Urinary bladder (tissue), 4 donors: ENCODE data around the gene S100A4. TPM values are rescaled to one million over a fixed set of nuclear protein-coding genes. Genes with fewer than 3 reads are reported as not detected.

Source experiments
- DNase-seq: peaks from one replicate; pipeline ENCODE4 v3.0.0-alpha.2; 2015; ENCODE audit errors: extremely low spot score
- H3K27ac ChIP-seq: one replicate; pipeline ENCODE4 v1.5.1; 2013; ENCODE audit warnings: low read depth, mild to moderate bottlenecking, moderate library complexity
- H3K36me3 ChIP-seq: one replicate; pipeline ENCODE4 v1.6.1; 2013; ENCODE audit warnings: mild to moderate bottlenecking, moderate library complexity; ENCODE audit not compliant: insufficient read depth
- H3K4me1 ChIP-seq: one replicate; pipeline ENCODE4 v1.6.1; 2013; ENCODE audit warnings: mild to moderate bottlenecking, moderate library complexity; ENCODE audit not compliant: insufficient read depth
- H3K4me3 ChIP-seq: one replicate; pipeline ENCODE4 v1.5.1; 2013; ENCODE audit warnings: low read depth, low read length
- WGBS: extraction: QIAGEN DNeasy Blood & Tissue Kit; methylation state at CpG from one replicate; pipeline ENCODE4 v1.1.7; 2013; 5-methylcytosine and 5-hydroxymethylcytosine counted together
- polyA plus RNA-seq: library from polyadenylated mRNA; stranded (reverse); fragments of 200-250 nt; gene quantifications from one replicate; pipeline ENCODE4 v1.2.3, GENCODE V29; 2013
- total RNA-seq: library from RNA; depleted of rRNA; stranded (reverse); fragments of >200 nt; gene quantifications from one replicate; pipeline ENCODE4 v1.2.3, GENCODE V29; 2014
- donor health status: healthy with polysubstance abuse.
- donor health status: healthy.

Gene S100A4
- total and polyA plus RNA-seq, 2 donors, result 113 to 440 TPM

DNA sequence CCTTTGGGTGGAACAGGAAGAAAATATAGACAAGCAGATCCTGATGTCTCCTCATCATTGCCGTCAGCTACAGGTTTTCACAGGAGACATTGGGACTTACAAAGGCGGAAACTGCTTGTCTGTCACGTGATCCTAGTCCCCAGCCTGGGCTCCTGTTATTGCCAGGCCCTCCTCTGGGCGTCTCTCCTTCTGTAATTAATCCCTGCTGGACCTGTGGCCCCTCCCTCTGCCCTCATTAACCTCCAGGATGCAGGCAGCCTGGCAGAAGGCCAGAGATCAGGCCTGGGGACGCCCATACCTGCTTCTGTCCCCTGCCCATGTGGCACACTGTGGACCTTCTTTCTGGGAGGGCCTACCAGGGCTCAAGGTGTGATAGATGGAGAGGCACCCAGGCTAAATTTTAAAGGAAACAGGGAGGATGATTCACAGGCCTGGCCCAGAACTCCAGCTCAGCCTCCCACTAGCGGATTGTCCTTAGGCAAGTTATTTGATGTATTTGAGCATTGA lies 7.2 kb downstream of the S100A4 start:
- Histone ChIP-seq H3K4me3 (no peak overlapping the region), H3K27ac (no peak overlapping the region), H3K36me3 (no peaks in the 10 kb centered on the region), H3K4me1 (peaks cover 2% of the 10 kb centered on the region)
- DNase-seq, result no peak
- WGBS, result 81% methylated on average over 6 of the region's 6 CpGs

DNA sequence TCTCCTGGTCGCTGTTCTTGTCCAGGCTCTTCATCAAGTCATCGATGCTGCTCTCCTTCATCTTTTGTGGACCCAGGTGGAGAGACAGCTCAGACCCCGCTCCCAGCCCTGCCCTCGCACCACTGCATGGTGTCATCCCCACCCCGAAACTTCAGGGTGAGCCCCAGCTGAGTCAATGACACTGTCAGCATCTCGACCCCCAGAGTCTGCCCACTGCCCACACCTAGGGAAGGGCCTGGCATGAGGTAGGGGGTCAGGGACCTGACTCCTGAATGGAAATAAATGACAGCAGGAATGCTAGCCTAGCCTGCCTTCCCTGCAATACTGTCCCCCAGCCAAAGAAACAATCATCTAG lies 8.3 kb downstream of the S100A4 start:
- Histone ChIP-seq H3K27ac (no peak overlapping the region), H3K4me1 (peaks cover 2% of the 10 kb centered on the region), H3K4me3 (no peak overlapping the region), H3K36me3 (no peaks in the 10 kb centered on the region)
- no peak for DNase-seq
- WGBS, result 98% methylated on average over 6 of the region's 6 CpGs

DNA sequence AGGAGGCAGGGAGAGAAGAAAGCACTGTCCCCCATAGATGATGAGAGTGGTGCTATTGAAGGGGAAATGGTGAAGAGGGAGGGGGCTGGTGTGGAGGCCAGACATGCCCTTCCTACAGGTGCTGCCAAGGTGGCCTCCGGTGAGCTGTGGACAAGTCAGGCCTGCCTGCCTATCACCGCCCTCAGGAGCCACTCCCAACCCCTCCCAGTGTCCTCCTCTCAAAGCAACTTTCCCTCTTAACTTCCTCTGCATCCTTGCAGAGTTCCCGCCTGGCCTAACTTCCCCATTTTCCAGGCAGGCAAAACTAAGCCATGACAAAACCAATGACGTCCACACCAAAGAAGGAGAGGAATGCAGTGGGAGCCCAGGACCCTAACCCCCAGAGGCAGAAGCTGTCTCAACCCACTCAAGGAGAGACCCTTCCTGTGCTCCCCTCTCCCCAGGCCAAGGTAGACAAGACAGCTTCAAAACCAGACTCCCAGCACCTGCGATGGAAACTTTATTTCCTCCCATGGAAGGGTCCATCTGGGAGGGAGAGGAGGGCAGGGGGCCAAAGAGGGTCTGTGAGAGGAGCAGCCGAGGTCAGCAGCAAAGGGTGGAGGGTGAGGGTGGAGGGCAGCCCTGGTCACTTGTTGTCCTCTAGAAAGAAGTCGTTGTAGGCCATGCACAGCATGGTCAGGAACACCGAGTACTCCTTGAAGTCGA lies 8.8 kb downstream of the S100A4 start:
- whole genome bisulfite sequencing, result 85% methylated on average over 9 of the region's 9 CpGs
- Histone ChIP-seq H3K36me3 (no peaks in the 10 kb centered on the region), H3K27ac (peak overlapping the region; percentile 98), H3K4me1 (peaks cover 2% of the 10 kb centered on the region), H3K4me3 (peak overlapping the region; percentile 48)
- DNase-seq, result no peak

DNA sequence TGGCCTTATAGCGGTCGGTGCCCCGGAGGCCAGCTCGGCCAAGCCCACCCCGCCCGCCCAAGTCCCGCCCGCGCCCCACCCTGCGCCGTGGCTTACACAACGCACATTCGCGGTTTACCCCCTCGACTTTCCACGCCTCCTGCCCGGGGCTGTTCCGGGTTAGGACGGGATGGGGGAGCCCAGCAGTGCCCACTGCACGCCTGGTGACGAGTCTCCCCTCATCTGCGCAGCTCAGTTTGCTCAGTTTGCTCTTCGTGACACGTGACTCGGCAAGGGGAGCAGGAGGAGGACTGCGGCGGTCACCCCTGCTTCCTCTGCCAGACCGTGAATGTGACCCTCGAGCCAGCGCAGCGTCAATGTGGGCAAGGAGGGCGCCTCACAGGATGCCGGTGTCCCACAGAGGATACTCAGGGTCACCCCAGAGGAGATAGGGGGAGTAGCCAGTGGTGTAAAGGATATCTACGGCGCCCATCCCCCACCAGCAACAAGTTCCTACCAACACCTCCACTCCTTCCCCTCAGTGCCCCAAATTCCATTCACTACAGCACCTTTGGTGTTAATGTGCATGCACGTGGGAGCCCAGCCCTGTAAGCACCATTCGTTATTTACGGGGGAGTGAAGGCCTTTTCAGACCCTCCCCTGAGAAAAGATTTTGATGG lies 9.5 kb downstream of the S100A4 start:
- H3K36me3 ChIP-seq, result no peaks in the 10 kb centered on the region
- peak overlapping the region; percentile 48 for H3K4me3 ChIP-seq
- H3K4me1 ChIP-seq, result no peaks in the 10 kb centered on the region
- WGBS, result 1% methylated on average over 38 of the region's 38 CpGs
- peak overlapping the region; percentile 98 for H3K27ac ChIP-seq
- DNase-seq, result no peak

DNA sequence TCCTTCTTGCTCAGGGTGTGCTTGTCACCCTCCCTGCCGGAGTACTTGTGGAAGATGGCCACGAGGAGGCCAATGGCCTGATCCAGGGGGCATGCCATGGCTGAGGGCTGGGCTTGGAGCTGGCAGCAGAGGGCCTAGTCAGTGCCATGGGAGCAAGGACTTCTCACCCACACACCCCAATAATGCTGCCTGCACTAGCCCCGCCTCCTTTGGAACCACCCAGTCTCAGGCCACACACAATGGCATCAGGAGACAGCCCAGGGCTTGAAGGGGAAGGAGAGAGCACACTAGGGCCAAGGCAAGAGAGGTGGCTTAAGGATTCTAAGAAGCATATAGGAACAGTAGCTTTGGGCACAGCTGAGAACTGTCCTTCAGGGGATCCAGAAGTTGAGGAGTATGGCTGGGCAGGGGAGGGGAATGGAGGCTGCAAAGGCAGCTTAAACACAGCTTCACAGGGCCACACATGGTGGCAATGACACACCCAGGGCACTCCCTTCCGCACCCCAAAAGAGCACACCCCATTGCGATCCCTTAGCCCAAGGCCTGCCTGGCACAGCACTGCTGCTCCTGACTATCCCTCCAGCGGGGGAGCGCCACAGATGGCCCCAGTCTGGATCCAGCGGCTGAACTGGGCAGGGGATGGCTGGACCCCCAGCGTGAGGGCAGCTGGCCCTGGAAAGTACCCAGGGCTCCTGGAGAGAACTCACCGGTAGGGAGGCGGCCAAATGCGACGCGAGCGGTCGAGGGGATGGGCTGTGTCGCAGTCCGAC lies 10.2 kb downstream of the S100A4 start, which contains the start of gene S100A6:
Gene S100A6 (minus strand): TSS at position 750 of the 770 bp plus-strand sequence. CDS start 652 bp downstream, at position 98.
- 10% methylated on average over 18 of the region's 18 CpGs for WGBS
- no peaks in the 10 kb centered on the region for H3K36me3 ChIP-seq
- no peaks in the 10 kb centered on the region for H3K4me1 ChIP-seq
- peak within 1 kb of the TSS; percentile 98 for H3K27ac ChIP-seq
- no peak for DNase-seq
- peak within 1 kb of the TSS; percentile 48 for H3K4me3 ChIP-seq

DNA sequence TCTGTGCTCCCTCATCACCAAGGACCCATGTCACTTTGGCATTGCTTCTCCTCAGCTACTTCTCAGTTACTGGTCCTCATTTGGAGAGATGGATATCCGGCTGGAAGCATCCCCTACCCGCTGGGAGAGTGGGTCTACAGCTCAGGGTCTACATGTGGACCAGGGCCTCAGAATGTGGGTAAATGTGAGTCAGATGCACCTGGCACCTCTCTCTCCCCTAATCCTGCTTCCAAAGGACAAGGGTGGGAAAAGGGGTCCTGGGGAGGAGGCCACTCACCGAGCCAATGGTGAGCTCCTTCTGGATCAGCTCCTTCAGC lies 10.7 kb downstream of the S100A4 start:
- Histone ChIP-seq H3K27ac (peak overlapping the region; percentile 98), H3K36me3 (no peaks in the 10 kb centered on the region), H3K4me3 (peak overlapping the region; percentile 48), H3K4me1 (no peaks in the 10 kb centered on the region)
- no peak for DNase-seq
- 74% methylated on average over 3 of the region's 3 CpGs for WGBS

DNA sequence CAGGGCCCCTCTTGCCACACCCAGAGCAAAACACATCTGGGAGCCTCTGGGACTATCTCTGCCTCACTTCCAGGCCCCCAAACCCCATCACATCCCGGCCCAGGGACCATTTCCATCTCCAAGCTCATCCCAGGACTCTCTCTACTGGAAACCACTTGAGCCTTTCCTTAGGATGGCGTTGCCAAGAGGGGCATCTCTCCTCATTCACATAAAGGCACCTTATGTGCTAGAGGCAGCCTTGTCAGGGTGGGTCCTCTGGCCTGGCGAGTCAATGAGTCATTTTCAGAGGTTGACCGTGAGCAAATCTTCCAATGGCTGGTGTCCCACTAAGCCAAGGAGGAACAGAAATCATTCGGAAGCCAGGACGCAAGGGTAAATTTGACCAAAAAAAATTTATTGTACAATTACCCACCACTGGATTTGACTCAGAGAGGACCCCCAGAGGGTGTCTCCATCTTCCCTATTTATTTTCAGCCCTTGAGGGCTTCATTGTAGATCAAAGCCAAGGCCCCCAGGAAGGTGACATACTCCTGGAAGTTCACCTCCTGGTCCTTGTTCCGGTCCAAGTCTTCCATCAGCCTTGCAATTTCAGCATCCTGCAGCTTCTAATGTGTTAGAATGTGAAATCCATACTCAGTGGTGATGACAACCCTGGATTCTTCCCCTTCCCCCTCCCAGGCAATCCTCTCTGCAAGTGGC lies 11.2 kb downstream of the S100A4 start:
- no peaks in the 10 kb centered on the region for H3K4me1 ChIP-seq
- no peaks in the 10 kb centered on the region for H3K36me3 ChIP-seq
- no peak for DNase-seq
- peak overlapping the region; percentile 98 for H3K27ac ChIP-seq
- peak overlapping the region; percentile 48 for H3K4me3 ChIP-seq
- 64% methylated on average over 7 of the region's 7 CpGs for WGBS

DNA sequence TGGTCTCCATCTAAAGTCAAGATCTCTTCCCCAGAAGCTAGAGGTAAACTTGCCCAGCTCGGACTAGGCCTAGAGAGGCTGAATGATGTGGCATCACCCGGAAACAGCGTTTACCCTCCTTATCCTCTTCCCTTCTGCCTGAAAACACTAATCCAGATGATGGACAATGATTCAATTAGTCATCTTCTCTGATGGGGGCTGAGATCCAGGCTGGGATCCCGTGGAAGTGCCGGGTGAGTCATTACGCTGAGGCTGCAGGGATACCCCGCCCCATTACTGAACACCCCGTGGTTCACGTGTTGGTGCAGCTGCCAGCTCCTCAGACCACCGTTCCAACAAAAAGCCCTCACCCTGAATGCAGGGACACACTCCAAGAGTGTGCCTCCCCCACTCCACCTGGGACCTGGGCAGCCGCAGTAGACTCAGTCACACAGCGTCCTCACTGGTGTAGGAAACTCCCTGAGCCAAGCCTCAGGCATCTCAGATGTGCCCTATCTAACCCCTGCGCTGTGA lies 11.9 kb downstream of the S100A4 start:
- Histone ChIP-seq H3K4me1 (no peaks in the 10 kb centered on the region), H3K4me3 (peak overlapping the region; percentile 18), H3K36me3 (no peaks in the 10 kb centered on the region), H3K27ac (peak overlapping the region; percentile 98)
- DNase-seq, result no peak
- 34% methylated on average over 13 of the region's 13 CpGs for WGBS

DNA sequence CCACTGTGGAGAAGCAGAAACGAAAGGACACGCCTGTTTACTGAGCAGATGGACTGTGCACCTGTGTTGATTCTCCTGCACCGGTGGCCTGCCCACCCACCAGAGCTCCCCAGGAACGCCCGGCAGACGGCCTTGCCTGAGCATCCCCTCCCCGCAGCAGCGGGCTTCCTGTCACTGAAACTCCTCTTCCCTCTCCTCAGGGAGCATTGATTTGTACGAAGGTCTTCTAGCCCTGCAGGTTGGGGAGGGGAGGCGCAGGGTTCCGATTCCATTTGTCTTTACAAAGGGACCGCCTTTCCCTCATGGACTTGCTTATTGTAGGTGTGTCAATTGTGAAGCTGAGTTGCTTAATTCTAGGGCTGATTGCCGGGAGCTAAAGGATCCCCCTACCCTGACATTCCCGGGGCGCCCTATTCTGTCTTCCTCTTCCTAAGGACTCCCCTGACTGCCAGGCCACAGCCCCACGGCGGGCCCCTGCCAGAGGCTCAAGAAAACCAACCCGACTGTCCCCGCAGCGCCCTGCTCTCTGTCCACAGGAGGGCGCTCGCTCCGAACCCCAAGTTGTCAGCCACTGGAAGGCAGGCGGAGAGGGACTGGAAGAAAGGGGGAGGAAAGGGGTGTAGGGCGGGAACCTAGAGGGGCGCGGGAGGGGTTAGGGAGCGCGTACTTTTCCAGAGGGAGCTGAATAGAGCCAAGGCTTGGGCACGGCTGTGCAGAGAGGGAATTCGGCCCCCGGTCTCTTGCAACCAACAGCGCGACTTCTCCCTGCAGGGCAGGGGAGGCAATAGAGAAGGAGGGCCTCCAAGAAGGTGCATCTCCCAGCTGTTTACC lies 12.6 kb downstream of the S100A4 start:
- Histone ChIP-seq H3K27ac (peak overlapping the region; percentile 98), H3K4me3 (peak overlapping the region; percentile 18), H3K36me3 (no peaks in the 10 kb centered on the region), H3K4me1 (no peaks in the 10 kb centered on the region)
- WGBS, result 19% methylated on average over 34 of the region's 34 CpGs
- DNase-seq, result peak; percentile 71

DNA sequence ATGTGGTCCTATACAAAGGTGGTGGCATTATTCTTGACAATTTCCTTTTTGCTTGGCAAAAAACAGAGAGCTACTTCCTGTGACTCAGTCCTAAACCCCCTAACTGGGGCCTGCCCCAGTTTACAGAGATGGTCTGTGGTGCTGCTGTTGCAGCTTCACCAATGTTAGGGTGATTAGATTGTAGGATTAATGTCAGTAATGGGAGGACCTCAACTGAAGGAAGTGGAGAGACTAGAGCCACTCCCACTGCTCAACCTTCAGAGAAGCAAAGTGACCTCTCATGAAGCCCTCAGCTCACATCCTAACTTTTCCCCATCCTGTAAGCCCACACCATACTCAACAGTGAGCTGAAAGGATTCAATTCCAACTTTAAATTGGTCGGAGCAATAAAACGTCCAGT lies 13.4 kb downstream of the S100A4 start:
- H3K4me1 ChIP-seq, result no peaks in the 10 kb centered on the region
- DNase-seq, result no peak

DNA sequence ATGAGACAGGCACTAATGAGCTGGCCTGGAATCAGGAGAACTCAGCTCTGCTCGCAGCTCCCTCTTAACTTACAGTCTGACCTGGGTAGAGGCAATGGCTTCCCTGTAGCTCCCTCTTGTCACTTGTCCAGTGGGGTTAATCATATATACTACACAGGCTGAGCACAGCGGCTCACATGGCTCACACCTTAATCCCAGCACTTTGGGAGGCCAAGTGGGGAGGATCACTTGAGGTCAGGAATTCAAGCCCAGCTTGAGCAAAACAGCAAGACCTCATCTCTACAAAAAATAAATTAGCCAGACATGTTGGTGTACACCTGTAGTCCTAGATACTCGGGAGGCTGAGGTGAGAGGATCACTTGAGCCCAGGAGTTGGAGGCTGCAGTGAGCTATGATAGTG lies 14.0 kb downstream of the S100A4 start:
- no peak for DNase-seq
- no peaks in the 10 kb centered on the region for H3K4me1 ChIP-seq
- H3K4me3 ChIP-seq, result no peak overlapping the region
- 84% methylated on average over 3 of the region's 3 CpGs for WGBS
- H3K27ac ChIP-seq, result peak overlapping the region; percentile 25
- no peaks in the 10 kb centered on the region for H3K36me3 ChIP-seq

More for the DNA sequence above, 13.4 kb downstream of the S100A4 start:
- 79% methylated on average over 2 of the region's 2 CpGs for WGBS
- no peaks in the 10 kb centered on the region for H3K36me3 ChIP-seq
- H3K4me3 ChIP-seq, result no peak overlapping the region
- peak overlapping the region; percentile 35 for H3K27ac ChIP-seq

DNA sequence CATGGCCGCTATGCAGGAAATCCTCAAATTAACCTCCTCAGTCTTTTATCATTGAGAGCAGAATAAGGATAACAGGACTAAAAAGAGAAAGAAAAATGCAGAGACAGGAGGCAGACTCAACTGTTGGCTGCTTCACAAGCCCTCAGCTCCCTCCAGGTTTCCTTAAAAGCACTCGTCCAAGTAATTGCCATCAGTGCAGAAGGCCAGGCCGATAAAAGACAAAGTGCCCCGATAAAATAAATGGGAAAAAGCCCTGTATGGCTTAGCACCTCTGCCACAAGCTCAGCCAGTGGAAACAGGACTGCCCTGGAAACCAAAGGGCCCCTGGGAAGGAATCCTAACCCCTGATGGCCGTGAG lies 17.9 kb downstream of the S100A4 start:
- no peaks in the 10 kb centered on the region for H3K36me3 ChIP-seq
- H3K4me1 ChIP-seq, result no peaks in the 10 kb centered on the region
- DNase-seq, result no peak
- H3K4me3 ChIP-seq, result no peak overlapping the region
- no peak overlapping the region for H3K27ac ChIP-seq
- 75% methylated on average over 5 of the region's 5 CpGs for WGBS
